KMS-11 (cell line): ENCODE results near the gene EML2.
"Not testable (repeated sequence)": the region's sequence is repeated elsewhere in the genome, so short reads cannot be mapped to it uniquely, and the experiment has no call there.

Experiments
- H2AFZ ChIP-seq: fragments of 200-600 bp; sonication (generic); 2 replicates; pipeline ENCODE4 v1.6.1; 2016; ENCODE audit warnings: antibody characterized with exemption, mixed run types, low read depth
- H3K27ac ChIP-seq: fragments of 200-600 bp; sonication (generic); 2 replicates; pipeline ENCODE4 v1.6.1; 2016; ENCODE audit warnings: mild to moderate bottlenecking, mixed run types
- H3K27me3 ChIP-seq: fragments of 200-600 bp; sonication (generic); 2 replicates; pipeline ENCODE4 v1.6.1; 2017; ENCODE audit warnings: mild to moderate bottlenecking, low read depth, mixed run types, moderate library complexity; ENCODE audit not compliant: insufficient read depth
- H3K36me3 ChIP-seq: fragments of 200-600 bp; sonication (generic); 2 replicates; pipeline ENCODE4 v1.6.1; 2017; ENCODE audit warnings: mild to moderate bottlenecking, mixed run types; ENCODE audit not compliant: insufficient read depth
- H3K4me1 ChIP-seq: fragments of 200-600 bp; sonication (generic); 2 replicates; pipeline ENCODE4 v1.6.1; 2016; ENCODE audit warnings: mild to moderate bottlenecking, low read depth, mixed run types; ENCODE audit not compliant: poor library complexity, severe bottlenecking
- H3K4me2 ChIP-seq: fragments of 200-600 bp; sonication (generic); 2 replicates; pipeline ENCODE4 v1.7.0; 2016; ENCODE audit warnings: mild to moderate bottlenecking, mixed run types
- H3K4me3 ChIP-seq: fragments of 200-600 bp; sonication (generic); IDR thresholded peaks from 2 replicates; pipeline ENCODE4 v1.6.1; 2017; ENCODE audit warnings: low read depth, low read length, mixed read lengths; ENCODE audit not compliant: insufficient read depth
- H3K79me2 ChIP-seq: fragments of 200-600 bp; sonication (generic); 2 replicates; pipeline ENCODE4 v1.6.1; 2016; ENCODE audit warnings: low read depth, mixed run types; ENCODE audit not compliant: insufficient read depth
- H3K9ac ChIP-seq: fragments of 200-600 bp; sonication (generic); 2 replicates; pipeline ENCODE4 v1.6.1; 2016; ENCODE audit warnings: mild to moderate bottlenecking, mixed run types
- H4K20me1 ChIP-seq: fragments of 200-600 bp; sonication (generic); 2 replicates; pipeline ENCODE4 v1.6.1; 2016; ENCODE audit warnings: mild to moderate bottlenecking, mixed run types; ENCODE audit not compliant: insufficient read depth
- CTCF ChIP-seq: fragments of 200-600 bp; sonication (generic); conservative IDR thresholded peaks from 2 replicates; pipeline ENCODE4 v1.6.1; 2017; ENCODE audit warnings: low read depth, mild to moderate bottlenecking, antibody characterized with exemption, low read length, moderate library complexity, mixed read lengths

Gene EML2

GRCh38 chr19:45629704-45630103 is 9.5 kb downstream of the EML2 start:
- H4K20me1 ChIP-seq, result no peaks in the 10 kb centered on the region
- peaks cover 23% of the 10 kb centered on the region for H3K4me1 ChIP-seq
- no peaks in the 10 kb centered on the region for H3K27me3 ChIP-seq
- peak overlapping the region; percentile 1; the same call in 1 of the 2 replicates for H3K4me2 ChIP-seq
- no peak overlapping the region for H2AFZ ChIP-seq
- 0 out of 2 replicates have a peak overlapping the region, but pooled peaks have one; percentile 18 for H3K27ac ChIP-seq
- no peak for TF ChIP-seq CTCF
- no peak overlapping the region for H3K9ac ChIP-seq
- H3K79me2 ChIP-seq, result no peaks in the 10 kb centered on the region
- no peak overlapping the region for H3K4me3 ChIP-seq
- H3K36me3 ChIP-seq, result no peaks in the 10 kb centered on the region

- H4K20me1 ChIP-seq, H3K9ac ChIP-seq, H3K27me3 ChIP-seq, H3K36me3 ChIP-seq, H3K79me2 ChIP-seq, H3K27ac ChIP-seq, H3K4me3 ChIP-seq, H3K4me2 ChIP-seq, H2AFZ ChIP-seq: not testable (repeated sequence)
- H3K4me1 ChIP-seq, result peaks cover 23% of the 10 kb centered on the region
Measured at GRCh38 chr19:45628219-45628618, 11.0 kb downstream of the EML2 start.

- Histone ChIP-seq H3K36me3 (no peaks in the 10 kb centered on the region), H3K4me3 (no peak overlapping the region), H3K4me1 (no peaks in the 10 kb centered on the region), H4K20me1 (no peaks in the 10 kb centered on the region), H3K27me3 (no peaks in the 10 kb centered on the region), H3K9ac (no peak overlapping the region), H3K4me2 (no peak overlapping the region), H2AFZ (no peak overlapping the region), H3K27ac (no peak overlapping the region), H3K79me2 (no peaks in the 10 kb centered on the region)
- no peak for TF ChIP-seq CTCF
Measured at GRCh38 chr19:45623984-45624383, 15.2 kb downstream of the EML2 start.

- H2AFZ ChIP-seq, result no peak overlapping the region
- no peak overlapping the region for H3K4me3 ChIP-seq
- H3K27ac ChIP-seq, result no peak overlapping the region
- no peaks in the 10 kb centered on the region for H3K4me1 ChIP-seq
- H3K27me3 ChIP-seq, result no peaks in the 10 kb centered on the region
- H3K79me2 ChIP-seq, result no peaks in the 10 kb centered on the region
- no peak overlapping the region for H3K9ac ChIP-seq
- no peaks in the 10 kb centered on the region for H3K36me3 ChIP-seq
- no peak for TF ChIP-seq CTCF
- no peak overlapping the region for H3K4me2 ChIP-seq
- H4K20me1 ChIP-seq, result no peaks in the 10 kb centered on the region
Measured at GRCh38 chr19:45621976-45622503, 17.2 kb downstream of the EML2 start.

GRCh38 chr19:45621389-45621788 is 17.8 kb downstream of the EML2 start:
- no peaks in the 10 kb centered on the region for H4K20me1 ChIP-seq

More at GRCh38 chr19:45621389-45621788, 17.8 kb downstream of the EML2 start:
- Histone ChIP-seq H2AFZ (no peak overlapping the region), H3K4me3 (no peak overlapping the region), H3K9ac (no peak overlapping the region), H3K36me3 (no peaks in the 10 kb centered on the region), H3K4me2 (no peak overlapping the region), H3K4me1 (peaks cover 3% of the 10 kb centered on the region), H3K27ac (no peak overlapping the region), H3K27me3 (no peaks in the 10 kb centered on the region), H3K79me2 (no peaks in the 10 kb centered on the region)
- no peak for TF ChIP-seq CTCF
